ENCODE measurements around the gene DDX49. TPM values are rescaled to one million over a fixed set of nuclear protein-coding genes. Genes with fewer than 3 reads are reported as not detected.

The DDX49 gene
- total and polyA plus RNA-seq, 2 donors (not counting 1 experiment from before 2014, with no cell fraction given), result 38.9 to 47.5 TPM

DNA sequence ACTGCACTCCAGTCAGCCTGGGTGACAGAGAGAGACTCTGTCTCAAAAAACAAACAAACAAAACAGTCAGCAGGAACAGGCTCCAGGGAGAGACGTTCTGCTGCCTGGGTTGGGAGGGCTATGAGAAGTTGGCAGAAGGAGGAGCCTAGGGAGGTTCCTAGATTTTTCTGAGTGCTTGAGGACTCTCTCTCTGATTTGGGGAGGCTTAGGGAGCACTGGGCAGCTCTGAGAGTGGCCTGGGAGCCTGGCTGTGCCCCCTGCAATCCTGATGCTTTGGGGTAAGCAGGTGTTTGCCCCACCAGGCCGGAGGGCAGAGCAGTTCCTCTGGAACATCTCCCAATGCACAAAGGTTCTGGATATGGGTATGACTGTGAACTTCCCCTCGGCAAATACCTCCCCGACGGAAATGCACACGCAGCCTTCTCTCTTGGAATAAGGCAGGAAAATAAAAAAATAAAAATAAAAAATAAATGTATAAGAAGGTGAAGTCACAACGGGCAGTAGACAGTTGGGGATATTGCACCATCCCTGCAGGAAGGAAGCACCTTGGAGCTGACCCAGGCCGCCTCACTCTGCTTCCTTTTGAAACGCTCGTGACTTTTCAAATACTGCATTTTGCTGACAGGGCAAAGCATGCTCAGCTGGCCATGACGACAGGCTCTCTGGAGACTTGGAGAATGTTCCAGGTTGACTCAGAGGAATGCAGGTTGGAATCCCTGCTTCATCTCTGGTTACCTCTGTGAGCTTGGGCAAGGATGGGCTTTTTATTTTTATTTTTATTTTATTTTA, 48.0 kb downstream of the DDX49 start:
- TF ChIP-seq EZH2 (IDR thresholded peaks at IDR 0.05; ENCODE audit: borderline replicate concordance, insufficient read depth, low read depth, low read length, poor library complexity, severe bottlenecking), result no peak
- TF ChIP-seq, protein P1, sequence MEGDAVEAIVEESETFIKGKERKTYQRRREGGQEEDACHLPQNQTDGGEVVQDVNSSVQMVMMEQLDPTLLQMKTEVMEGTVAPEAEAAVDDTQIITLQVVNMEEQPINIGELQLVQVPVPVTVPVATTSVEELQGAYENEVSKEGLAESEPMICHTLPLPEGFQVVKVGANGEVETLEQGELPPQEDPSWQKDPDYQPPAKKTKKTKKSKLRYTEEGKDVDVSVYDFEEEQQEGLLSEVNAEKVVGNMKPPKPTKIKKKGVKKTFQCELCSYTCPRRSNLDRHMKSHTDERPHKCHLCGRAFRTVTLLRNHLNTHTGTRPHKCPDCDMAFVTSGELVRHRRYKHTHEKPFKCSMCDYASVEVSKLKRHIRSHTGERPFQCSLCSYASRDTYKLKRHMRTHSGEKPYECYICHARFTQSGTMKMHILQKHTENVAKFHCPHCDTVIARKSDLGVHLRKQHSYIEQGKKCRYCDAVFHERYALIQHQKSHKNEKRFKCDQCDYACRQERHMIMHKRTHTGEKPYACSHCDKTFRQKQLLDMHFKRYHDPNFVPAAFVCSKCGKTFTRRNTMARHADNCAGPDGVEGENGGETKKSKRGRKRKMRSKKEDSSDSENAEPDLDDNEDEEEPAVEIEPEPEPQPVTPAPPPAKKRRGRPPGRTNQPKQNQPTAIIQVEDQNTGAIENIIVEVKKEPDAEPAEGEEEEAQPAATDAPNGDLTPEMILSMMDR (IDR thresholded peaks at IDR 0.05), result no peak
- no peak overlapping the region for H2AFZ ChIP-seq (ENCODE audit: insufficient read depth, low read depth, low read length, poor library complexity, severe bottlenecking)
- H3K9me3 ChIP-seq (ENCODE audit: control extremely low read depth in 1 of 3, control insufficient read depth in 2 of 3, insufficient read depth in 1 of 3, low read length in 2 of 3), result peaks cover 0 to 10% (median 0%) of the 10 kb centered on the region in 3 donors
- no peak overlapping the region for H3K4me2 ChIP-seq (replicated peaks; ENCODE audit: low read depth, low read length, poor library complexity, severe bottlenecking)
- no peak overlapping the region for H3K4me3 ChIP-seq (ENCODE audit: control extremely low read depth in 1 of 5, extremely low read depth in 1 of 5, insufficient read depth in 1 of 5, low read depth in 2 of 5, low read length in 4 of 5)
- H3K27me3 ChIP-seq (replicated peaks in 1 of 4; ENCODE audit: control extremely low read depth in 1 of 4, control insufficient read depth in 3 of 4, insufficient read depth in 4 of 4, low read length in 3 of 4), result peaks cover 0 to 2% (median 0%) of the 10 kb centered on the region in 4 experiments
- WGBS (ENCODE audit: insufficient coverage), result 2% methylated on average over 6 of the region's 11 CpGs
- no peak overlapping the region for H3K27ac ChIP-seq (ENCODE audit: low read length in 2 of 2)
- Mint-ChIP-seq H3K27me3 (peaks cover 12% of the 10 kb centered on the region), H3K4me3 (no peak overlapping the region), H3K27ac (no peak overlapping the region), H3K4me1 (no peaks in the 10 kb centered on the region), H3K9me3 (ENCODE audit: insufficient read depth) (no peaks in the 10 kb centered on the region)
- DNase-seq, result no peak
- ChIA-PET CTCF (no interaction called here), POLR2A (no interaction called here)
- ATAC-seq (ENCODE audit: low read depth), result no peak
- H4K20me1 ChIP-seq (ENCODE audit: control insufficient read depth, insufficient read depth, low read length, poor library complexity, severe bottlenecking), result no peaks in the 10 kb centered on the region
- no peaks in the 10 kb centered on the region for H3K79me2 ChIP-seq (ENCODE audit: control insufficient read depth, insufficient read depth, low read length)
- no peaks in the 10 kb centered on the region for H3K4me1 ChIP-seq (ENCODE audit: control insufficient read depth in 2 of 2, insufficient read depth in 2 of 2, low read length in 2 of 2)
- H3K9ac ChIP-seq (ENCODE audit: low read length), result no peak overlapping the region
- intact Hi-C loops (cut with micrococcal nuclease), result no loop called here
- H3K36me3 ChIP-seq (replicated peaks in 1 of 2; ENCODE audit: control extremely low read depth in 1 of 2, control insufficient read depth in 1 of 2, extremely low read depth in 1 of 2, insufficient read depth in 2 of 2, low read length in 1 of 2), result no peaks in the 10 kb centered on the region

DNA sequence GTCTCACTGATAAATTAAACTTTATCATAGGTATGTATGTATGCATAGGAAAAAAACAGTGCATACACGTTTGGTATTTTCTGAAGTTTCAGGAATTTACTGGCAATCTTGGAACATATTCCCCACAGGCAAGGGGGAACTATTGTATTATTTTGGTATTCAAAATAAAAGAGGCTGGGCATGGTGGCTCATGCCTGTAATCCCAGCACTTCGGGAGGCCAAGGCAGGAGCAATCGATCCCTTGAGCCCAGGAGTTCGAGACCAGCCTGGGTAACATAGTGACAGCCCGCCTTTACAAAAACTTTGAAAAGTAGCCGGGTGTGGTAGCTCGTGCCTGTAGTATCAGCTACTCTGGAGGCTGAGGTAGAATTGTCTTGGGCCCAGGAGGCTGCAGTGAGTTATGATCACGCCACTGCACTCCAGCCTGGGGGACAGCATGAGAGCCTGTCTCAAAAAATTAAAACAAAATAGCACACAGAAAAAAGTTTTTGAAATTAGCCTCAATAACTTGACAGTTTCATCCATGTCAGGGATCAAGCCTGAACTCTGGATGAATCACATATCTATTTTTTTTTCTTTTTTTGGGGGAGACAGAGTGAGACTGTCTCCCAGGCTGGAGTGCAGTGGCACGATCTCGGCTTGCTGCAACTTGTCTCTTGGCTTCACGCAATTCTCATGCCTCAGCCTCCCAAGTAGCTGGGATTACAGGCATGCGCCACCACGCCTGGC, 50.6 kb downstream of the DDX49 start:
- CTCF ChIA-PET, result no interaction called here
- Histone ChIP-seq H4K20me1 (ENCODE audit: control insufficient read depth, insufficient read depth, low read length, poor library complexity, severe bottlenecking) (no peaks in the 10 kb centered on the region), H3K27me3 (replicated peaks in 1 of 4; ENCODE audit: control extremely low read depth in 1 of 4, control insufficient read depth in 3 of 4, insufficient read depth in 4 of 4, low read length in 3 of 4) (peaks cover 0 to 2% (median 0%) of the 10 kb centered on the region in 4 experiments), H3K9ac (ENCODE audit: low read length) (no peak overlapping the region), H3K4me2 (replicated peaks; ENCODE audit: low read depth, low read length, poor library complexity, severe bottlenecking) (no peak overlapping the region), H2AFZ (ENCODE audit: insufficient read depth, low read depth, low read length, poor library complexity, severe bottlenecking) (no peak overlapping the region), H3K27ac (ENCODE audit: low read length in 2 of 2) (no peak overlapping the region), H3K4me1 (ENCODE audit: control insufficient read depth in 2 of 2, insufficient read depth in 2 of 2, low read length in 2 of 2) (no peaks in the 10 kb centered on the region), H3K36me3 (replicated peaks in 1 of 2; ENCODE audit: control extremely low read depth in 1 of 2, control insufficient read depth in 1 of 2, extremely low read depth in 1 of 2, insufficient read depth in 2 of 2, low read length in 1 of 2) (no peaks in the 10 kb centered on the region), H3K4me3 (ENCODE audit: control extremely low read depth in 1 of 5, extremely low read depth in 1 of 5, insufficient read depth in 1 of 5, low read depth in 2 of 5, low read length in 4 of 5) (no peak overlapping the region), H3K79me2 (ENCODE audit: control insufficient read depth, insufficient read depth, low read length) (no peaks in the 10 kb centered on the region), H3K9me3 (ENCODE audit: control extremely low read depth in 1 of 3, control insufficient read depth in 2 of 3, insufficient read depth in 1 of 3, low read length in 2 of 3) (peaks cover 0 to 10% (median 0%) of the 10 kb centered on the region in 3 donors)
- no peak for TF ChIP-seq EZH2 (IDR thresholded peaks at IDR 0.05; ENCODE audit: borderline replicate concordance, insufficient read depth, low read depth, low read length, poor library complexity, severe bottlenecking)
- TF ChIP-seq, protein P1 (IDR thresholded peaks at IDR 0.05), result no peak
- no peaks in the 10 kb centered on the region for H3K9me3 Mint-ChIP-seq (ENCODE audit: insufficient read depth)
- DNase-seq (no peak), ATAC-seq (ENCODE audit: low read depth) (no peak)
- 93% methylated on average over 10 of the region's 13 CpGs for WGBS (ENCODE audit: insufficient coverage)
- POLR2A ChIA-PET, result interaction anchor here (0.7 kb wide), 1 partner anchor 571 kb away, joined by 6 read pairs; no protein-coding TSS in a partner anchor
- no peak overlapping the region for H3K27ac Mint-ChIP-seq
- intact Hi-C loops (cut with micrococcal nuclease), result no loop called here
- peaks cover 18% of the 10 kb centered on the region for H3K27me3 Mint-ChIP-seq
- no peaks in the 10 kb centered on the region for H3K4me1 Mint-ChIP-seq
- no peak overlapping the region for H3K4me3 Mint-ChIP-seq
